Epithelial cell of prostate (primary cell): Measurements from ENCODE around the gene RRP9.

Source experiments
- DNase-seq: peaks from one replicate; pipeline ENCODE4 v3.0.0-alpha.2; 2011; ENCODE audit warnings: low read depth, low spot score
- H3K27ac ChIP-seq: fragments of 450-650 bp; 2 replicates; pipeline ENCODE4 v1.5.1; 2017; ENCODE audit warnings: mild to moderate bottlenecking

RRP9 gene

GRCh38 chr3:51971350-51971749 lies 29.6 kb upstream of the RRP9 start:
- DNase-seq, result no peak
- H3K27ac ChIP-seq, result no peak overlapping the region

DNA sequence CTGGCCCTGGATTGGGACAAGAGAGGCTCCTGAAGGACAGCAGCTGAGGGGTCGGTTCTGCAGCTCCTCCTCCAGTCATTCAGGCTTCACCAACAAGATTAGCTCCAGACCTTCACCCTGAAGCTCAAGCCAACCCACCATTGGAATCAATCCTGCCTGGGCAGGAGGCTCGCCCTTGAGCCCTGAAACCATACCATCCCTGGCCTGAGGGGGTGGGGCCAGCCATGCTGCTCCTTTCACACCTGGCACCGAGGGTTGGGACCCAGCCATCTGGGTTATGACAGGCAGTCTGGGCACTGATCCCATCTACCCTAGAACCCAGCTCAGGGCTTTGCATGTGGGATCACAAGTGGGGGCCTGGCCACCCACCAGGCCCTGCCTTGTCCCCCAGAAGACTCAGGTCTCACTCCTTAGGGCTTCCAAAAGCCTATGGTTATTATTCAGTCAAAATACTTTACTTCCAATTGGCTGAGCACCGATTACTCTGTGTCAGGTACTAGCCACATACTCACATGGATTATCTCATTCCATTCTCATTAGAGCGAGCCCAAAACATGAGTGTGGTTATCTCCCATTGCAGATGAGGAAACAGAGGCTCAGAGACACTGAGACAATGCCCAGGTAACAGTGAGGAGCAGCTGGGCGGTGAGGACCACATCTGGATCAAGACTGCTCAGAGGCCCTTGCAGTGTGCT lies 29.0 kb upstream of the RRP9 start:
- no peak for DNase-seq
- no peak overlapping the region for H3K27ac ChIP-seq

GRCh38 chr3:51969841-51970240 lies 28.1 kb upstream of the RRP9 start:
- DNase-seq, result no peak
- H3K27ac ChIP-seq, result no peak overlapping the region

GRCh38 chr3:51968883-51969678 lies 27.4 kb upstream of the RRP9 start:
- no peak overlapping the region for H3K27ac ChIP-seq

GRCh38 chr3:51968170-51968775 lies 26.6 kb upstream of the RRP9 start:
- H3K27ac ChIP-seq, result no peak overlapping the region
- no peak for DNase-seq

More at GRCh38 chr3:51968883-51969678, 27.4 kb upstream of the RRP9 start:
- DNase-seq, result no peak

DNA sequence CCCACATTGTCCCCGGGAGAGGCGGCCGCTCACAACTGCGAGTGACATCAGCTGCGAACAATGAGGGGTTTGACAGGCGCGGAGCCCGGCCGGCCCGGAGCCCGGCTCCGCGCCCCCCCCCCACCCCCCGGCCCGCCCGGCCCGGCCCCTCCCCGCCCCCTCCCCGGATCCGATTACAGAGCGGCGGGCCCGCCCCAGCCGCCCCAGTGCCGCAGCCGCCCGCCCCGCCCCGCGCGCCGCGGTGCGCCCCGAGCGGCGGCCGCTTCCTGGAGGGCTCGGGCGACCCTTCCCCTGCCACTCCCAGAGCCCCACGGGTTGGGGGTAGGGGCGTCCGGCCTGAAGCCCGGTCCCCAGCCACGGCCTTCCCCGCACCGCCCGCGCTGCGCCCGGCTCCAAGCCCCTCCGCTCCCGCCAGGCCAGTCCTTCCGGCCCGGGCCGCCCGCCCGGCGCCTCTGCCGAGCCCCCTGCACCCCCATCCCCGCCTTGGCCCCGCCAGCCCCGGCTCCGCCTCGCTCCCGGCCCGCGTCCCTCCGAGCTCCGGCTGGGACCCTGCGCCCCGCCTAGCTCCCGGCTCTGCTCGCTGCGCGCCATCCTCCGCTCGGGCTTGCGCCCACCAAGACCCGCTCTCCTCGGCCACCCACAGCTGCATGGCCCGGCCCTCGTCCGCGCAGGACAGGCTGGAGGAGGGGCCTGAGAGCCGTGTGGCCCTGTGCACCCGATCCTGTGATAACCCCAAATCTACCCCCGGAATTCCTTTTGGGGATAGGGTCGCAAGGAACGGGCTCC lies 25.9 kb upstream of the RRP9 start, which contains the start of gene PCBP4:
TSS of gene PCBP4 (minus strand) at position 71 of the 786 bp plus-strand sequence. CDS start 6,214 bp downstream, outside the sequence.
- H3K27ac ChIP-seq, result peak within 1 kb of the TSS; percentile 34
- no peak for DNase-seq

DNA sequence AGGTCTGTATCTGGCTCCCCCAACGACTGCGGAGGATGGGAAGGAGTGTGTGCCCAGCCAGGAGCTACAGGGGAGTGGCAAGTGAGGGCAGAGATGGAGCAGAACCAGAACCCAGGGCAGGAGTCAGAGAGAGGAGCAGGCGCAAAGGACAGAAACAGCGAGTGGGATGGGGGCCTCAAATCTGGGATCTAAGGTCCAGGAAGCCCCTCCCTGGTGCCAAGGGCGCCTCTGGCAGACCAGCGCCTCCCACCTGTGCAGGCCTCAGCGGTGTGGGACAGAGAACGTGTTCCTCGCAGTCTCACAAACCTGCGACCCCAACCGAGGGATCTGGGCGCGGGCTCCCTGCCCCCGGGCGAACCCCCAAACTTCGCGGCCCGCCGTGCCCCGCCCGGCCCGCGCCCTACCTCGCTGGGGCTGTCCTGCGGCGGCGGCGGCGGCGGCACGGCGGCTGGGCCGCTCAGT lies 25.2 kb upstream of the RRP9 start:
- H3K27ac ChIP-seq, result peak overlapping the region; percentile 34
- no peak for DNase-seq

DNA sequence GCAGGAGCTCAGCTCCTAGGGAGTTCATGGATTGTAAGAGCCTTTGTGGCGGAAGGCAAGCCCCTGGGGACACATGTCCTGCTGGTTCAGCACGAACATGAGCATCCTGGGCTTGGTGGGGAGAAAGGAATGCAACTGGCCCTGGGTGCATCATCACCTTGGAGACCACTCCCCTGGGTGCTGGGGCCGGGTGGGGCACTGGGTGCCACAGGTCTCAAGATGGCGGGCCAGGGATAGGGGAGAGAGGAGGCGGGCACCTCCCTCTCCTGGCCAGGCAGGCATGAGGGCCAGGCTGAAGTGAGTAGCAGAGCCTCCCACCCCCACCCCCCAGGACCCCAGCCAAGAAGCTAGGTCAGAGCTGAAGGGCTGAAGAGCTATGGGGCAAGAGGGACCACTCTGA lies 24.8 kb upstream of the RRP9 start:
- H3K27ac ChIP-seq, result no peak overlapping the region

GRCh38 chr3:51966016-51966415 lies 24.3 kb upstream of the RRP9 start:
- H3K27ac ChIP-seq, result no peak overlapping the region
- DNase-seq, result no peak

More for the DNA sequence above, 24.8 kb upstream of the RRP9 start:
- no peak for DNase-seq

- DNase-seq, result no peak
- no peak overlapping the region for H3K27ac ChIP-seq
These were observed 22.8 kb upstream of the RRP9 start for GRCh38 chr3:51964521-51964920.

DNA sequence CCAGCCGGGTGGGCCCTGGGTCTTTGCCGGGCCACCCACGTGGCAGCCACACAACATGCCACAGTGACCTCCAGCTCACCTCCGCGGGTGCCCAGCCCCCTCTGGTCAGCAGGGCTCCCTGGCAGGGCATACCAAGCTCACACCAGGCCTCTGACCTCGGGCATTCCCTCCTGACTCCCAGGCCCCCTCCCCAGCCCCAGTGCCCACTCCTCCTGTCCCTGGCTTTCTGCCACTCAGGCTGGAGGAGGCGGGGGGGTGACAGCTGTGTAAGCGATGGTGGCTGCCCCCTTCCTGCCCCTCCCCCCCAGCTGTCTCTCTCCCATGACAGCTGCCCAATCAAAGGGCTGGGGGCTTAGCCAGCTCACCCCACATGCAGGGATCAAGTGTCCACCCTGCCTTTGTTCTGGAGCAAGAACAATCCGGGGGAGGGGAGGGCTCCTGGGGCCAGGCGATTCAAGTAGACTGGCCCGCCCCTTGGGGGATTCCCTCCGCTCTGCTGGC lies 22.3 kb upstream of the RRP9 start:
- no peak overlapping the region for H3K27ac ChIP-seq
- DNase-seq, result no peak

- DNase-seq, result no peak
- no peak overlapping the region for H3K27ac ChIP-seq
These were observed 21.3 kb upstream of the RRP9 start for GRCh38 chr3:51962854-51963530.

DNA sequence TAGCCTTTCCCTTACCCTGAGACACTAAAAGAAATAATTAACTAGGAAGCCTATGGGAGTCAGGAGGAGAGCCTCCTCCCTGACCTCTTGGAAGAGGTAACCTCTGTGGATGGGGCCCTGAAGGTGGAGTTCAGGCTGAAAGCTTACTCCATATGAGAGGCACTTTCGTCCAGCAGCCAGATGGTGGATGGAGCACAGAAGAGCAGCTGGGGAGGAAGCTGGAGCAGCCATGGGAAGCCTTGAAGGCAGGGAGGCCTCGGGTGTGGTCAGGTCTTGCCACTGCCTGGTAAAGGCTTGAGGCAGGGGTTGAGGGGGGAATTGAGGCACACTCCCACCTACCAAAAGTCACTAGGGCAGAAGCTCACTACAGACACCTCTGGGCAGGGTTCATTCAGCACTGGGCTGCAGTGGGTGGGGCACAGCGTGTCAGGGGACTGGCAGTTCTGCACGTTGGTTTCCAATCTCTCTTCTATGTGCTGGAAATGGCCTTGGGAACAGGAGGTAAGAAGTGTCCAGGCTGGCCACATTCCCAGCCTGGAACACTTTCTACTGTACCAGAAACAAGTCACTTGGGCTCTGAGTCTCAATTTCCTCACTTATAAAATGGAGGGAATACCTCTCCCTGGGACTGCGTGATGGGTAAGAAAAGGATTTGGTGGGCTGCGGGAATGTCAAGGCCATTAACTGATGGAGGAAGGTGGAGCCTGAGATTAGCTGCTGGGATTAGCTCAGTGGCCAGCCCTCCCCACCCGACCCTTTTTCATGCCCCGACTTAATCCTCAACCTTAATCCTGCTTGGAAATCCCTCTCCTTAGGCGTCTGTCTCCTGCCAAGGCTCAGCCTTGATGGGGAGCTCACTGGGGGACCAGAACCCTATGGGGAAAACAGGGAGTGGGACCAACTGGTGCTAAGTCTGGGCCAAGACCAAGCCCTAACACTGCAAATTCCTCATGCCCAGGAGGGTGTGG lies 20.2 kb upstream of the RRP9 start:
- no peak overlapping the region for H3K27ac ChIP-seq
- DNase-seq, result no peak

DNA sequence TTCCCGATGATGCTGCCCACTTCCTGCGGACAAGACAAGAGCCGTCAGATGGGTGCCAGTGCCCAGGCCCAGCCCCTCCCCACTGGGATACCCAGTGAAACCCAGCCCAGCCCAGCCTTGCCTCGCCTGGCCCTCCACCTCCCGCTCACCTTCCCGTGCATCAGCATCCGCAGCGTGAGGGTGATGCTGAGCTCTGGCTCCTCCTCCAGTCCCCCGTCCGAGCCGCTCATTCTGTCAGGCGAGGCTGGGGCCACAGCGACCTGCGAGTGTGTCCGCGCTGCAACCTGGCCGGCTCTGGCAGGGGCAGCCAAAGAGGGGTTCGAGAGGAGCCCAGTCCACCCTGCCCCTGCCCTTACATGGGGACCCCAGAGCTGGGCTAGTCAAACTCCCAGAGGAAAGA lies 19.3 kb upstream of the RRP9 start:
- DNase-seq, result no peak
- no peak overlapping the region for H3K27ac ChIP-seq

GRCh38 chr3:51960386-51960785 lies 18.7 kb upstream of the RRP9 start:
- no peak overlapping the region for H3K27ac ChIP-seq
- no peak for DNase-seq

GRCh38 chr3:51959651-51960050 lies 17.9 kb upstream of the RRP9 start:
- no peak overlapping the region for H3K27ac ChIP-seq
- no peak for DNase-seq

DNA sequence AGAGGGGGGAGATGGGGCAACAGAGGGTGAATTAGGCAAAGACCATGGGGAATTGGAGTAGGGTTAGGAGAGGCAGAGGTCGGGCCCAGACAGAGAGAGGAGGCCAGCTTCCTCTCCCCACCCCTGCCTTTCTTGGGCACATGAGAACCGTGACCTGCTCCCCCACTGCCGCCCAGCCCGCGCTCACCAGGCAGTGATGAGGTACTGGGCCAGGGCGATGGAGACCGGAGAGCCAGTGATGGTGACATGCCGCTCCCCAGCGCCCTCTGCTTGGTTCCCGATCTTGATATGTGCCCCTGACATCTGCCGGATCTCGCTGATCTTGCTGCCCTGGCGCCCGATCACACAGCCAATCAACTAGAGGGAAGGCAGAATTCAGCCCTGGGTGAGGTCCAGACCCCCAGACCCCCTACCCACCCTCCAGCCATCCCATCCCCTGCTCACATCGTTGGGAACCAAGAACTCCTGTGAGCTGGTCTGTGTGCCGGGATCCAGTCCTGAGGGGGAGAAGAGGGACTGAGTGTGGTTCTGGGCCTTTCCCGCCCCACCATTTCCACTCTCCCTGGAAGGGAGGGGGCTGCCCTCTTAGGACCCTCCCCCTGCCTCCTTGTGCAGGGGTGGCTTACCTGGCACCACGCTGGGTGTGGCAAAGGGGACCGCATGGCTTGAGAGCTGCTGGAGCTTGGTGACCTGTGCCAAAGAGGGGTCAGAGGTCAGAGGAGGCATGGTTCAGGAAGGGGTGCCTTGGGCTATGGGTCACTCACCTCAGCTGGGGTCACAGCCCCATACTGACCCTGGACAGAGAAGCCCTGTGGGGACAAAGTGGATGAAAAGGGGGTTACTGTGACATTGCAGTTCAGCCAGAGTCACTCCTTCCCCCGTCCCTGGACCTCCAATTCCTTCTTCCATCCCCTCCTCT lies 17.2 kb upstream of the RRP9 start:
- no peak overlapping the region for H3K27ac ChIP-seq
- no peak for DNase-seq
